Measurements from ENCODE around the gene C6orf132. TPM values are rescaled to one million over a fixed set of nuclear protein-coding genes. Genes with fewer than 3 reads are reported as not detected.

C6orf132 gene
- total and polyA plus RNA-seq, 2 of the 8 experiments (the other 6 are each of a cell fraction or from before 2014, with no cell fraction given) = 31.5 to 64.0 TPM

GRCh38 chr6:42133926-42134325, 8.5 kb downstream of the C6orf132 start (continued):
- TF ChIP-seq E2F6 (IDR thresholded peaks at IDR 0.05) (no peak), RAD21 (IDR thresholded peaks at IDR 0.05 in 1 of 2, conservative IDR thresholded peaks at IDR 0.05 in 1 of 2; ENCODE audit: low read depth in 2 of 2, low read length in 2 of 2) (no peak), CREB1 (IDR thresholded peaks at IDR 0.05) (no peak)

Measured in H1 (cell line).